H9 (cell line): ENCODE data around the gene XPC. TPM values are rescaled to one million over a fixed set of nuclear protein-coding genes. Genes with fewer than 3 reads are reported as not detected.

Experiments used
- DNase-seq: peaks from one replicate; pipeline ENCODE4 v3.0.0-alpha.2; 2017
- H2AFZ ChIP-seq: one replicate; pipeline ENCODE4 v1.6.1; 2013; ENCODE audit warnings: mild to moderate bottlenecking, low read length, control low read depth, moderate library complexity
- H2AK5ac ChIP-seq: 2 replicates; pipeline ENCODE4 v1.6.1; 2013; ENCODE audit warnings: low read length, control low read depth, mixed read lengths; ENCODE audit not compliant: insufficient read length
- H2BK120ac ChIP-seq: one replicate; pipeline ENCODE4 v1.6.1; 2013; ENCODE audit warnings: low read depth, mild to moderate bottlenecking, low read length, control low read depth, inconsistent platforms; ENCODE audit not compliant: poor library complexity, severe bottlenecking
- H2BK12ac ChIP-seq: 2 replicates; pipeline ENCODE4 v1.6.1; 2013; ENCODE audit warnings: low read length, control low read depth, mixed read lengths, low read depth; ENCODE audit not compliant: insufficient read length
- H2BK15ac ChIP-seq: 2 replicates; pipeline ENCODE4 v1.6.1; 2013; ENCODE audit warnings: low read depth, low read length, control low read depth
- H2BK20ac ChIP-seq: one replicate; pipeline ENCODE4 v1.6.1; 2013; ENCODE audit warnings: low read depth, mild to moderate bottlenecking, low read length, control low read depth, inconsistent platforms; ENCODE audit not compliant: poor library complexity, severe bottlenecking
- H2BK5ac ChIP-seq: 2 replicates; pipeline ENCODE4 v1.6.1; 2013; ENCODE audit warnings: low read length, control low read depth, mixed read lengths; ENCODE audit not compliant: insufficient read length
- H3K14ac ChIP-seq: 2 replicates; pipeline ENCODE4 v1.6.1; 2013; ENCODE audit warnings: low read length, control low read depth; ENCODE audit not compliant: insufficient read depth
- H3K18ac ChIP-seq: 2 replicates; pipeline ENCODE4 v1.6.1; 2013; ENCODE audit warnings: low read depth, mild to moderate bottlenecking, mixed read lengths, low read length, control low read depth; ENCODE audit not compliant: insufficient read length
- H3K23ac ChIP-seq: 2 replicates; pipeline ENCODE4 v1.6.1; 2013; ENCODE audit warnings: low read length, control low read depth, mixed read lengths, low read depth; ENCODE audit not compliant: insufficient read length
- H3K23me2 ChIP-seq: 2 replicates; pipeline ENCODE4 v1.6.1; 2013; ENCODE audit warnings: low read depth, mild to moderate bottlenecking, mixed read lengths, low read length, control low read depth; ENCODE audit not compliant: insufficient read length, poor library complexity, severe bottlenecking
- H3K27ac ChIP-seq: 2 replicates; pipeline ENCODE4 v1.5.1; 2013; ENCODE audit warnings: low read length, control low read depth, mixed read lengths, low read depth; ENCODE audit not compliant: insufficient read length
- H3K27me3 ChIP-seq: 2 replicates; pipeline ENCODE4 v1.6.1; 2013; ENCODE audit warnings: low read length, control low read depth, inconsistent platforms; ENCODE audit not compliant: insufficient read depth
- H3K4ac ChIP-seq: 2 replicates; pipeline ENCODE4 v1.6.1; 2013; ENCODE audit warnings: low read depth, mild to moderate bottlenecking, control low read depth, inconsistent platforms, low read length, moderate library complexity
- H3K4me1 ChIP-seq: 2 replicates; pipeline ENCODE4 v1.6.1; 2013; ENCODE audit warnings: low read length, control low read depth, inconsistent platforms; ENCODE audit not compliant: insufficient read depth
- H3K4me2 ChIP-seq: 2 replicates; pipeline ENCODE4 v1.6.1; 2013; ENCODE audit warnings: low read length, control low read depth, mixed read lengths; ENCODE audit not compliant: insufficient read length, insufficient read depth
- H3K56ac ChIP-seq: 2 replicates; pipeline ENCODE4 v1.6.1; 2013; ENCODE audit warnings: low read depth, mild to moderate bottlenecking, mixed read lengths, low read length, control low read depth; ENCODE audit not compliant: insufficient read length
- H3K79me1 ChIP-seq: 2 replicates; pipeline ENCODE4 v1.6.1; 2013; ENCODE audit warnings: low read depth, mild to moderate bottlenecking, moderate library complexity, low read length, control low read depth, inconsistent platforms; ENCODE audit not compliant: insufficient read depth, poor library complexity, severe bottlenecking
- H3K79me2 ChIP-seq: 2 replicates; pipeline ENCODE4 v1.6.1; 2013; ENCODE audit warnings: low read length, control low read depth, inconsistent platforms; ENCODE audit not compliant: insufficient read depth
- H3K9ac ChIP-seq: 2 replicates; pipeline ENCODE4 v1.6.1; 2013; ENCODE audit warnings: low read length, control low read depth, mixed read lengths; ENCODE audit not compliant: insufficient read length; ENCODE audit errors: extremely low read depth
- H3K9me3 ChIP-seq: one replicate; pipeline ENCODE4 v1.6.1; 2013; ENCODE audit warnings: low read depth, low read length, inconsistent platforms; ENCODE audit not compliant: control insufficient read depth
- H3T11ph ChIP-seq: one replicate; pipeline ENCODE4 v1.6.1; 2013; ENCODE audit warnings: mild to moderate bottlenecking, low read length, control low read depth, inconsistent platforms
- H4K20me1 ChIP-seq: one replicate; pipeline ENCODE4 v1.6.1; 2013; ENCODE audit not compliant: control insufficient read depth, insufficient read length, insufficient read depth
- H4K5ac ChIP-seq: 2 replicates; pipeline ENCODE4 v1.6.1; 2013; ENCODE audit warnings: low read depth, mild to moderate bottlenecking, mixed read lengths, low read length, control low read depth; ENCODE audit not compliant: insufficient read length
- H4K8ac ChIP-seq: replicated peaks from 2 replicates; pipeline ENCODE4 v1.6.1; 2013; ENCODE audit warnings: low read length, control low read depth, mixed read lengths, low read depth; ENCODE audit not compliant: insufficient read length
- H4K91ac ChIP-seq: 2 replicates; pipeline ENCODE4 v1.6.1; 2013; ENCODE audit warnings: low read depth, mild to moderate bottlenecking, moderate library complexity, mixed read lengths, low read length, control low read depth; ENCODE audit not compliant: insufficient read length
- H3K27ac Mint-ChIP-seq, 3 experiments: 2 replicates in 2 of 3; 3 replicates in 1 of 3; pipeline ENCODE4 v1.8.0; 2020 to 2021; ENCODE audit warnings: mixed read lengths in 3 of 3, mild to moderate bottlenecking in 1 of 3, moderate library complexity in 1 of 3
- H3K27me3 Mint-ChIP-seq: 2 replicates; pipeline ENCODE4 v1.8.0; 2021; ENCODE audit warnings: low read depth, mild to moderate bottlenecking, moderate library complexity, mixed read lengths
- H3K36me3 Mint-ChIP-seq, 3 experiments: 2 replicates in 2 of 3; 3 replicates in 1 of 3; pipeline ENCODE4 v1.8.0; 2020 to 2021; ENCODE audit warnings: low read depth in 3 of 3, mixed read lengths in 3 of 3; ENCODE audit not compliant: insufficient read depth in 1 of 3
- H3K4me1 Mint-ChIP-seq, 2 experiments: 2 replicates each; pipeline ENCODE4 v1.8.0; 2020; ENCODE audit warnings: mixed read lengths in 2 of 2
- H3K4me3 Mint-ChIP-seq, 2 experiments: 2 replicates in 1 of 2; 3 replicates in 1 of 2; pipeline ENCODE4 v1.8.0; 2020 to 2021; ENCODE audit warnings: mild to moderate bottlenecking in 2 of 2, mixed read lengths in 2 of 2, moderate library complexity in 1 of 2
- H3K9me3 Mint-ChIP-seq, 2 experiments: 2 replicates in 1 of 2; 3 replicates in 1 of 2; pipeline ENCODE4 v1.8.0; 2020; ENCODE audit warnings: mild to moderate bottlenecking in 2 of 2, mixed read lengths in 2 of 2, moderate library complexity in 1 of 2
- CTCF ChIP-seq: fragments of 200-600 bp; sonication (generic); conservative IDR thresholded peaks from 3 replicates; pipeline ENCODE4 v1.8.0; 2021; ENCODE audit warnings: antibody characterized with exemption, mild to moderate bottlenecking
- WGBS: extraction: QIAGEN DNeasy Blood & Tissue Kit; methylation state at CpG from one replicate; pipeline ENCODE4 v1.1.7; 2013; ENCODE audit warnings: missing lambda C conversion rate, low lambda C conversion rate, mixed read lengths; ENCODE audit not compliant: insufficient read length; ENCODE audit errors: extremely low coverage; 5-methylcytosine and 5-hydroxymethylcytosine counted together
- total RNA-seq: library from RNA; stranded (reverse); gene quantifications from 2 replicates; pipeline ENCODE4 v1.2.1, GENCODE V29; 2021

XPC gene
- total RNA-seq, 1 experiment from 2014 or later = 30.3 TPM

GRCh38 chr3:14223595-14223994, 45.2 kb upstream of the XPC start:
- Histone ChIP-seq H3K79me1 (no peaks in the 10 kb centered on the region), H3K9me3 (no peaks in the 10 kb centered on the region), H4K91ac (no peak overlapping the region), H2AFZ (no peak overlapping the region), H3K18ac (no peak overlapping the region), H3K79me2 (no peaks in the 10 kb centered on the region), H3K4me2 (no peak overlapping the region), H3K23me2 (no peaks in the 10 kb centered on the region), H3K27me3 (no peaks in the 10 kb centered on the region), H4K5ac (no peak overlapping the region), H2BK15ac (no peak overlapping the region), H2BK12ac (no peak overlapping the region), H2BK20ac (no peak overlapping the region), H3T11ph (no peak overlapping the region), H3K4me1 (no peaks in the 10 kb centered on the region), H3K9ac (no peak overlapping the region), H2BK5ac (no peak overlapping the region), H2BK120ac (no peak overlapping the region), H3K4ac (no peak overlapping the region), H4K20me1 (no peaks in the 10 kb centered on the region), H2AK5ac (no peak overlapping the region), H3K56ac (no peak overlapping the region), H3K27ac (no peak overlapping the region), H3K23ac (no peak overlapping the region), H3K14ac (no peak overlapping the region), H4K8ac (no peak overlapping the region)
- no peak for TF ChIP-seq CTCF
- no peak overlapping the region for H3K27ac Mint-ChIP-seq
- DNase-seq = no peak
- no CpG with 5 or more reads among the region's 1 CpG for WGBS
- H3K9me3 Mint-ChIP-seq = peaks cover 29 to 30% of the 10 kb centered on the region in 2 experiments
- peaks cover 17% of the 10 kb centered on the region for H3K27me3 Mint-ChIP-seq
- peaks cover 30 to 32% of the 10 kb centered on the region in 2 experiments for H3K4me1 Mint-ChIP-seq
- H3K36me3 Mint-ChIP-seq = peaks cover 1 to 20% (median 7%) of the 10 kb centered on the region in 3 experiments; a peak in 5 of 7 replicates
- H3K4me3 Mint-ChIP-seq = no peak overlapping the region
